K562 (cell line): ENCODE results near the gene TRIM33. TPM values are rescaled to one million over a fixed set of nuclear protein-coding genes. Genes with fewer than 3 reads are reported as not detected.
A peak's percentile ranks its signal among the peaks of the same experiment; 100 is the strongest.

Source experiments
- ARID3B ChIP-seq: fragments of 250-450 bp; sonication (Bioruptor Pico); IDR thresholded peaks from 2 replicates; pipeline ENCODE4 v1.4.0; 2020; ENCODE audit warnings: borderline replicate concordance
- CC2D1A ChIP-seq: fragments of 450-650 bp; IDR thresholded peaks from 2 replicates; pipeline ENCODE4 v1.6.1; 2017; ENCODE audit warnings: mild to moderate bottlenecking
- COPS2 ChIP-seq: fragments of 450-650 bp; conservative IDR thresholded peaks from 2 replicates; pipeline ENCODE4 v1.6.1; 2016; ENCODE audit warnings: mild to moderate bottlenecking, moderate library complexity
- E2F1 ChIP-seq: sonication (generic); formaldehyde crosslinking; IDR thresholded peaks from 2 replicates; pipeline ENCODE4 v1.8.1; 2023; ENCODE audit warnings: mild to moderate bottlenecking, missing genetic modification reagents, moderate library complexity
- ELF2 ChIP-seq: fragments of 250-450 bp; sonication (Bioruptor Pico); IDR thresholded peaks from 2 replicates; pipeline ENCODE4 v1.5.0; 2021; ENCODE audit warnings: mild to moderate bottlenecking
- FOXA1 ChIP-seq: fragments of 450-650 bp; IDR thresholded peaks from 2 replicates; pipeline ENCODE4 v1.6.1; 2016; ENCODE audit warnings: mild to moderate bottlenecking, borderline replicate concordance
- GATA2 ChIP-seq: sonication (generic); formaldehyde crosslinking; IDR thresholded peaks from 2 replicates; pipeline ENCODE4 v1.4.0; 2020; ENCODE audit warnings: mild to moderate bottlenecking, missing genetic modification reagents
- HDAC1 ChIP-seq, 2 experiments: fragments of 450-650 bp; IDR thresholded peaks; 2 replicates each; pipeline ENCODE4 v1.6.1; 2016 to 2017; ENCODE audit warnings: inconsistent platforms in 1 of 2, mild to moderate bottlenecking in 1 of 2, moderate library complexity in 1 of 2
- KLF6 ChIP-seq: fragments of 250-450 bp; sonication (Bioruptor Pico); IDR thresholded peaks from 2 replicates; pipeline ENCODE4 v1.4.0; 2020; ENCODE audit warnings: mild to moderate bottlenecking, moderate library complexity, borderline replicate concordance
- LCOR ChIP-seq: sonication (generic); formaldehyde crosslinking; IDR thresholded peaks from 2 replicates; pipeline ENCODE4 v1.8.0; 2022; ENCODE audit warnings: mild to moderate bottlenecking, missing genetic modification reagents
- MITF ChIP-seq: IDR thresholded peaks from 2 replicates; pipeline ENCODE4 v1.6.1; 2014; ENCODE audit warnings: antibody characterized with exemption
- MLX ChIP-seq, 2 experiments: fragments of 450-650 bp in 1 of 2; sonication (generic) in 1 of 2; formaldehyde crosslinking; conservative IDR thresholded peaks; 2 replicates each; pipeline versions ENCODE4 v1.4.0 to v1.8.1; 2020 to 2022; ENCODE audit warnings: mild to moderate bottlenecking in 1 of 2, missing genetic modification reagents in 1 of 2
- MYNN ChIP-seq, 2 experiments: sonication (generic); formaldehyde crosslinking in 1 of 2; IDR thresholded peaks; 2 replicates each; pipeline versions ENCODE4 v1.5.0 to v1.6.1; 2016 to 2020; ENCODE audit warnings: antibody characterized with exemption in 1 of 2, missing genetic modification reagents in 1 of 2
- PHB2 ChIP-seq: fragments of 450-650 bp; IDR thresholded peaks from 2 replicates; pipeline ENCODE4 v1.6.1; 2017; ENCODE audit warnings: low read depth
- RBM25 ChIP-seq: fragments of 200-400 bp; formaldehyde crosslinking; IDR thresholded peaks from 2 replicates; pipeline ENCODE4 v1.6.1; 2018; ENCODE audit warnings: low read length, low read depth, moderate library complexity; ENCODE audit not compliant: severe bottlenecking
- RNF219 ChIP-seq: fragments of 250-450 bp; sonication (Bioruptor Pico); IDR thresholded peaks from 2 replicates; pipeline ENCODE4 v1.5.0; 2022; ENCODE audit warnings: mild to moderate bottlenecking
- SP2 ChIP-seq: IDR thresholded peaks from 2 replicates; pipeline ENCODE4 v1.6.1; 2011; ENCODE audit warnings: mild to moderate bottlenecking, low read depth, low read length, moderate library complexity; ENCODE audit not compliant: poor library complexity, severe bottlenecking; ENCODE audit errors: extremely low read depth
- ZBTB49 ChIP-seq: sonication (generic); formaldehyde crosslinking; IDR thresholded peaks from 2 replicates; pipeline ENCODE4 v1.8.0; 2022; ENCODE audit warnings: missing genetic modification reagents, mild to moderate bottlenecking, borderline replicate concordance
- polyA plus RNA-seq, 8 experiments: library from polyadenylated mRNA; depleted of rRNA in 4 of 8; stranded (reverse) in 5 of 8; unstranded in 3 of 8; fragments of >200 nt; fragmentation: Nextera tagmentation in 2 of 8; fragmentation: Illumina TruSeq in 1 of 8; extraction: Ambion mirVana in 2 of 8; extraction: Trizol in 1 of 8; gene quantifications; 2 replicates each; pipeline versions ENCODE4 v1.2.1 to v1.2.3, GENCODE V29; 2011 to 2014; ENCODE audit warnings: inconsistent platforms in 1 of 8, missing spikeins in 1 of 8
- total RNA-seq, 7 experiments: library from RNA; depleted of rRNA in 6 of 7; stranded (reverse); fragments of >200 nt in 6 of 7; fragmentation: Illumina TruSeq in 2 of 7; extraction: Trizol in 2 of 7; gene quantifications; 2 replicates each; pipeline versions ENCODE4 v1.2.1 to v1.2.3, GENCODE V29; 2011 to 2021; ENCODE audit warnings: low replicate concordance in 1 of 7

TRIM33 gene
- total and polyA plus RNA-seq, 9 of the 15 experiments (the other 6 are each of a cell fraction or from before 2014, with no cell fraction given): 9.3 to 58.4 (median 40.2) TPM

- TF ChIP-seq MYNN (IDR thresholded peaks at IDR 0.05): no peak
- TF ChIP-seq MYNN (CRISPR knock-in tag; IDR thresholded peaks at IDR 0.05): no peak
- no peak for TF ChIP-seq SP2
- TF ChIP-seq LCOR (CRISPR knock-in tag): no peak
- no peak for TF ChIP-seq COPS2
- no peak for TF ChIP-seq KLF6 (CRISPR knock-in tag)
- TF ChIP-seq GATA2 (CRISPR knock-in tag): no peak
- TF ChIP-seq FOXA1: no peak
- TF ChIP-seq E2F1 (CRISPR knock-in tag): no peak
- no peak for TF ChIP-seq ARID3B (CRISPR knock-in tag)
- no peak for TF ChIP-seq ZBTB49 (CRISPR knock-in tag)
- TF ChIP-seq HDAC1 (IDR thresholded peaks at IDR 0.05): peak in 1 of 2 experiments; percentile 42; a peak in 1 of 4 replicates
- no peak for TF ChIP-seq RBM25
- TF ChIP-seq PHB2: no peak; the same call in 1 of the 2 replicates
- no peak for TF ChIP-seq MLX (CRISPR knock-in tag; conservative IDR thresholded peaks at IDR 0.05)
- TF ChIP-seq RNF219 (CRISPR knock-in tag): no peak
- TF ChIP-seq CC2D1A: peak; percentile 39; the same call in 1 of the 2 replicates
- TF ChIP-seq ELF2: no peak
- no peak for TF ChIP-seq MITF
These were observed 143.2 kb downstream of the TRIM33 start (continued) for GRCh38 chr1:114367810-114368209.
